Aorta (tissue), 5 donors: ENCODE results near the gene C16orf74. TPM values are rescaled to one million over a fixed set of nuclear protein-coding genes. Genes with fewer than 3 reads are reported as not detected.

Experiments
- ATAC-seq: fragments of 200-7000 bp; cut with Tn5 transposase; one replicate; pipeline ENCODE4 v1.9.1; 2022; ENCODE audit warnings: moderate library complexity; ENCODE audit not compliant: low FRiP score
- DNase-seq, 2 donors: peaks; one replicate each; pipeline ENCODE4 v3.0.0-alpha.2; 2020
- H3K27ac ChIP-seq, 2 donors: one replicate each; pipeline ENCODE4 v1.5.1; 2013; ENCODE audit warnings: low read length in 2 of 2, mild to moderate bottlenecking in 2 of 2, moderate library complexity in 2 of 2, control low read depth in 1 of 2, inconsistent platforms in 1 of 2, low read depth in 1 of 2
- H3K27me3 ChIP-seq, 2 donors: one replicate each; pipeline ENCODE4 v1.6.1; 2013; ENCODE audit warnings: control low read depth in 1 of 2, low read length in 1 of 2, mild to moderate bottlenecking in 1 of 2, moderate library complexity in 1 of 2; ENCODE audit not compliant: insufficient read depth in 2 of 2, control insufficient read depth in 1 of 2
- H3K36me3 ChIP-seq, 2 donors: one replicate each; pipeline ENCODE4 v1.6.1; 2013; ENCODE audit warnings: control low read depth in 1 of 2, low read length in 1 of 2, mild to moderate bottlenecking in 1 of 2; ENCODE audit not compliant: insufficient read depth in 2 of 2, control insufficient read depth in 1 of 2
- H3K4me1 ChIP-seq, 2 donors: one replicate each; pipeline ENCODE4 v1.6.1; 2013; ENCODE audit warnings: low read length in 2 of 2, control low read depth in 1 of 2, mild to moderate bottlenecking in 1 of 2, moderate library complexity in 1 of 2; ENCODE audit not compliant: insufficient read depth in 2 of 2, control insufficient read depth in 1 of 2
- H3K4me3 ChIP-seq, 2 donors: one replicate each; pipeline ENCODE4 v1.5.1; 2013; ENCODE audit warnings: low read length in 2 of 2, control low read depth in 1 of 2, mild to moderate bottlenecking in 1 of 2
- H3K9me3 ChIP-seq: one replicate; pipeline ENCODE4 v1.6.1; 2013; ENCODE audit warnings: mild to moderate bottlenecking, low read length; ENCODE audit not compliant: control insufficient read depth
- WGBS, 2 donors: extraction: QIAGEN DNeasy Blood & Tissue Kit; methylation state at CpG; one replicate each; pipeline ENCODE4 v1.1.7; 2013; 5-methylcytosine and 5-hydroxymethylcytosine counted together
- intact Hi-C, 2 donors: fragments of 100-400 bp; cut with DNase I; formaldehyde crosslinking; loops; one replicate each; pipeline versions ENCODE4 v1.14.2 to v1.15.0; 2022
- long read RNA-seq, 2 donors: library from polyadenylated mRNA; unstranded; transcript quantifications; one replicate each; pipeline ENCODE4 v2.0.0, GENCODE V29; 2020 to 2021
- polyA plus RNA-seq, 2 donors: library from polyadenylated mRNA; stranded (reverse); fragments of 200-250 nt; gene quantifications; one replicate each; pipeline ENCODE4 v1.2.3, GENCODE V29; 2013
- total RNA-seq, 2 donors: library from RNA; stranded (reverse); fragmentation: NEBNext Ultra II Directional; extraction: Animal tissue kit (Norgen Biotek cat#: 25700); gene quantifications; one replicate each; pipeline ENCODE4 v1.2.1, GENCODE V29; 2021
- donor health status: healthy with polysubstance abuse.
- donor health status: Bipolar disorder and iron deficiency.
- donor health status: DM: no; HTN: no; CAD: no.
- donor health status: DM: no; HTN: no; CAD: no.
- donor health status: DM: yes; HTN: yes; CAD: no.

C16orf74 gene
- under 1 TPM in 1 of 2 donors, not detected in 1; 0.87 TPM for total RNA-seq
- polyA plus RNA-seq, result not detected
- long read RNA-seq, donor 1, result 0 reads
- long read RNA-seq, donor 2, partial matches to known transcripts, result 0 of 2 reads
- long read RNA-seq, donor 2, other reads (novel, unspliced or antisense), result 2 of 2 reads

GRCh38 chr16:85750827-85751697 lies at the start of gene C16orf74:
C16orf74 (minus strand) TSS chr16:85751096; CDS start chr16:85735217, 15,879 bp downstream.
- intact Hi-C loops, result no loop called here
- H3K27ac ChIP-seq, result no peak within 1 kb of the TSS
- DNase-seq, result no peak

DNA sequence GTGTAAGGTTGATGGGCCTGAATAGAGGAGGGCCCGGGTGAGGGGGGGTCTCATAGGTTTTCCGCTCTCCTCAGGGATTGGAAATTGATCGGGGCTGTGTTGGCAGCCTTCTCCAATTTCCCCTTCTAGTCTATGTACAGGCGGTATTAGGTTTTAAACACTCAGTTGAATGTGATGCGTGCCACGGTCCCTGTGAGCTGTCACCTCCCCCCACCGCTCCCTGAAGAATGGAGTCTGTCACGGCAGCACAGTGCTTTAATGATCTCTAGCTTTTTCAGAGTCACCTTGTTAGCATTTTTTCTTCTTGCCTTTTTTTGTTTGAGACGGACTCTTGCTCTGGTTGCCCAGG lies 49.4 kb upstream of the C16orf74 start:
- Histone ChIP-seq H3K27me3 (no peaks in the 10 kb centered on the region), H3K4me3 (peak overlapping the region; percentile 77 to 89), H3K27ac (no peak overlapping the region), H3K4me1 (no peaks in the 10 kb centered on the region), H3K9me3 (no peaks in the 10 kb centered on the region), H3K36me3 (peaks cover 0 to 6% of the 10 kb centered on the region in 2 donors)
- 15 to 20% methylated on average over 9 of the region's 9 CpGs for WGBS, 2 donors
- ATAC-seq (no peak), DNase-seq (no peak)
- intact Hi-C loops, result no loop called here

More at GRCh38 chr16:85750827-85751697, at the start of gene C16orf74:
- ATAC-seq, result peak; percentile 76
- Histone ChIP-seq H3K4me1 (no peaks in the 10 kb centered on the region), H3K9me3 (no peaks in the 10 kb centered on the region), H3K4me3 (peak within 1 kb of the TSS; percentile 30 to 49), H3K27me3 (no peaks in the 10 kb centered on the region), H3K36me3 (no peaks in the 10 kb centered on the region)
- WGBS, 2 donors, result 5% methylated on average over 58 to 96 of the region's 96 CpGs

- peak; percentile 97 to 99 for DNase-seq
- Histone ChIP-seq H3K9me3 (no peaks in the 10 kb centered on the region), H3K27ac (no peak within 1 kb of the TSS), H3K36me3 (peaks cover 0 to 2% of the 10 kb centered on the region in 2 donors), H3K27me3 (no peaks in the 10 kb centered on the region), H3K4me3 (peak within 1 kb of the TSS; percentile 77 to 89), H3K4me1 (no peaks in the 10 kb centered on the region)
- 0 to 1% methylated on average over 78 to 87 of the region's 87 CpGs for WGBS, 2 donors
- ATAC-seq, result peak; percentile 96
- intact Hi-C loops, result no loop called here
Observed at GRCh38 chr16:85799497-85800320, 48.8 kb upstream of the C16orf74 start, which contains the start of the genes COX4I1 and EMC8. COX4I1 (plus strand) TSS chr16:85799695; CDS start chr16:85801206, 1,511 bp downstream. EMC8 (minus strand) TSS chr16:85799544; CDS start chr16:85799295, 249 bp downstream.

GRCh38 chr16:85798901-85799496 lies 48.1 kb upstream of the C16orf74 start:
- H3K4me1 ChIP-seq, result no peaks in the 10 kb centered on the region
- ATAC-seq, result peak; percentile 14

GRCh38 chr16:85798283-85798776 lies 47.4 kb upstream of the C16orf74 start:
- WGBS, 2 donors, result 24 to 26% methylated on average over 17 of the region's 17 CpGs
- Histone ChIP-seq H3K27ac (no peak overlapping the region), H3K4me1 (no peaks in the 10 kb centered on the region), H3K4me3 (peak overlapping the region; percentile 68 to 89), H3K36me3 (peaks cover 0 to 3% of the 10 kb centered on the region in 2 donors), H3K27me3 (no peaks in the 10 kb centered on the region), H3K9me3 (no peaks in the 10 kb centered on the region)
- intact Hi-C loops, result no loop called here
- no peak for ATAC-seq
- DNase-seq, result no peak

More at GRCh38 chr16:85798901-85799496, 48.1 kb upstream of the C16orf74 start:
- WGBS, 2 donors, result 0 to 1% methylated on average over 33 to 51 of the region's 51 CpGs
- Histone ChIP-seq H3K27me3 (no peaks in the 10 kb centered on the region), H3K36me3 (peaks cover 0 to 3% of the 10 kb centered on the region in 2 donors), H3K4me3 (peak overlapping the region; percentile 68 to 89), H3K27ac (no peak overlapping the region), H3K9me3 (no peaks in the 10 kb centered on the region)
- intact Hi-C loops, result no loop called here
- DNase-seq, result peak; percentile 55 to 78

- 90 to 92% methylated on average over 7 of the region's 7 CpGs for WGBS, 2 donors
Observed at GRCh38 chr16:85796599-85796998, 45.7 kb upstream of the C16orf74 start.

GRCh38 chr16:85796152-85796551 lies 45.3 kb upstream of the C16orf74 start:
- intact Hi-C loops, result no loop called here
- no peak for ATAC-seq
- Histone ChIP-seq H3K4me1 (no peaks in the 10 kb centered on the region), H3K36me3 (peaks cover 0 to 2% of the 10 kb centered on the region in 2 donors), H3K9me3 (no peaks in the 10 kb centered on the region), H3K27ac (no peak overlapping the region), H3K27me3 (no peaks in the 10 kb centered on the region), H3K4me3 (no peak overlapping the region)
- DNase-seq, result no peak
- 90 to 92% methylated on average over 6 of the region's 6 CpGs for WGBS, 2 donors

More at GRCh38 chr16:85796599-85796998, 45.7 kb upstream of the C16orf74 start:
- Histone ChIP-seq H3K27ac (no peak overlapping the region), H3K4me3 (no peak overlapping the region), H3K4me1 (no peaks in the 10 kb centered on the region), H3K9me3 (no peaks in the 10 kb centered on the region), H3K27me3 (no peaks in the 10 kb centered on the region), H3K36me3 (peaks cover 0 to 2% of the 10 kb centered on the region in 2 donors)
- no peak for DNase-seq
- intact Hi-C loops, result no loop called here
- ATAC-seq, result no peak

DNA sequence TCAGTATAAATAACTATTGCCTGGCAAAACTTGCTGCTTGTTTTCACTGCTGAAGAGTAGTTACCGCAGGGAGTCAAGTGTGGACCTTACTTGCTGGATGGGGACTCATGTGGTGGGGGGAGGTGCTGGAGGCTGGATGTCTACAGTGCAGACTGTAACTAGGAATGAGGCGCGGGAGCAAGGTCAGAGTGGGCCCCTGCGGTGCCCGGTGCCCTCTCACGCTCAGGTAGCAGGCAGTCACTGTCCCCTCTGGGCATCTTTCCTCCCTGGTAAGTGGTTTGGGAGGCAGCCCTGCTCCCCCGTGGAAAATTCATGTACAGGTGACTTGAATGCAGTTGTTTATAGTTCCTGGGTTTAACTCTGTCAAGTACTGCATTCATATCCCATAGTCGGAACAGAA lies 43.8 kb upstream of the C16orf74 start:
- H3K27me3 ChIP-seq, result no peaks in the 10 kb centered on the region
- H3K36me3 ChIP-seq, result peaks cover 0 to 2% of the 10 kb centered on the region in 2 donors
- DNase-seq (no peak), ATAC-seq (no peak)
- 89 to 90% methylated on average over 8 of the region's 8 CpGs for WGBS, 2 donors
- no peaks in the 10 kb centered on the region for H3K4me1 ChIP-seq
- H3K9me3 ChIP-seq, result no peaks in the 10 kb centered on the region
- intact Hi-C loops, result no loop called here
- no peak overlapping the region for H3K4me3 ChIP-seq
- no peak overlapping the region for H3K27ac ChIP-seq
